ENCODE data around the gene LIN9.

GRCh38 chr1:226311376-226311775 lies 2.4 kb upstream of the LIN9 start:
- TF ChIP-seq, protein P1, sequence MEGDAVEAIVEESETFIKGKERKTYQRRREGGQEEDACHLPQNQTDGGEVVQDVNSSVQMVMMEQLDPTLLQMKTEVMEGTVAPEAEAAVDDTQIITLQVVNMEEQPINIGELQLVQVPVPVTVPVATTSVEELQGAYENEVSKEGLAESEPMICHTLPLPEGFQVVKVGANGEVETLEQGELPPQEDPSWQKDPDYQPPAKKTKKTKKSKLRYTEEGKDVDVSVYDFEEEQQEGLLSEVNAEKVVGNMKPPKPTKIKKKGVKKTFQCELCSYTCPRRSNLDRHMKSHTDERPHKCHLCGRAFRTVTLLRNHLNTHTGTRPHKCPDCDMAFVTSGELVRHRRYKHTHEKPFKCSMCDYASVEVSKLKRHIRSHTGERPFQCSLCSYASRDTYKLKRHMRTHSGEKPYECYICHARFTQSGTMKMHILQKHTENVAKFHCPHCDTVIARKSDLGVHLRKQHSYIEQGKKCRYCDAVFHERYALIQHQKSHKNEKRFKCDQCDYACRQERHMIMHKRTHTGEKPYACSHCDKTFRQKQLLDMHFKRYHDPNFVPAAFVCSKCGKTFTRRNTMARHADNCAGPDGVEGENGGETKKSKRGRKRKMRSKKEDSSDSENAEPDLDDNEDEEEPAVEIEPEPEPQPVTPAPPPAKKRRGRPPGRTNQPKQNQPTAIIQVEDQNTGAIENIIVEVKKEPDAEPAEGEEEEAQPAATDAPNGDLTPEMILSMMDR (IDR thresholded peaks at IDR 0.05 in 8 of 11, conservative IDR thresholded peaks at IDR 0.05 in 3 of 11): no peak
- no peak for TF ChIP-seq POLR2A (IDR thresholded peaks at IDR 0.05)
